Uterus (tissue), 2 donors: ENCODE results near the gene MXRA8.

Experiments used
- CTCF ChIP-seq, 4 experiments: fragments of 200-600 bp in 2 of 4; fragments of 450-650 bp in 2 of 4; sonication (generic) in 2 of 4; IDR thresholded peaks; one replicate each; pipeline ENCODE4 v1.5.1; 2016 to 2019; ENCODE audit warnings: antibody characterized with exemption in 4 of 4, mild to moderate bottlenecking in 2 of 4, moderate library complexity in 1 of 4
- POLR2A ChIP-seq, 2 donors: fragments of 450-650 bp; IDR thresholded peaks; one replicate each; pipeline ENCODE4 v1.6.1; 2016; ENCODE audit warnings: antibody characterized with exemption in 2 of 2, mild to moderate bottlenecking in 1 of 2, moderate library complexity in 1 of 2

- TF ChIP-seq POLR2A (IDR thresholded peaks at IDR 0.05) (no peak), CTCF (IDR thresholded peaks at IDR 0.05) (no peak)
Measured at GRCh38 chr1:1401457-1402010, 43.2 kb upstream of the MXRA8 start.
